H1 (cell line): ENCODE data around the gene MYBPH.

Experiments
- HDAC6 ChIP-seq: IDR thresholded peaks from one replicate; pipeline ENCODE4 v1.7.1; 2012; ENCODE audit warnings: low read depth, mild to moderate bottlenecking, inconsistent platforms, low read length, moderate library complexity
- TF ChIP-seq, protein P1 (sequence below), 3 experiments: IDR thresholded peaks; 1 replicate in 2 of 3; 2 replicates in 1 of 3; pipeline versions ENCODE4 v1.5.1 to v1.6.1; 2011; ENCODE audit warnings: low read length in 3 of 3, mild to moderate bottlenecking in 3 of 3, inconsistent platforms in 2 of 3, low read depth in 1 of 3, moderate library complexity in 1 of 3; ENCODE audit not compliant: insufficient read depth in 1 of 3; ENCODE audit errors: control extremely low read depth in 1 of 3

DNA sequence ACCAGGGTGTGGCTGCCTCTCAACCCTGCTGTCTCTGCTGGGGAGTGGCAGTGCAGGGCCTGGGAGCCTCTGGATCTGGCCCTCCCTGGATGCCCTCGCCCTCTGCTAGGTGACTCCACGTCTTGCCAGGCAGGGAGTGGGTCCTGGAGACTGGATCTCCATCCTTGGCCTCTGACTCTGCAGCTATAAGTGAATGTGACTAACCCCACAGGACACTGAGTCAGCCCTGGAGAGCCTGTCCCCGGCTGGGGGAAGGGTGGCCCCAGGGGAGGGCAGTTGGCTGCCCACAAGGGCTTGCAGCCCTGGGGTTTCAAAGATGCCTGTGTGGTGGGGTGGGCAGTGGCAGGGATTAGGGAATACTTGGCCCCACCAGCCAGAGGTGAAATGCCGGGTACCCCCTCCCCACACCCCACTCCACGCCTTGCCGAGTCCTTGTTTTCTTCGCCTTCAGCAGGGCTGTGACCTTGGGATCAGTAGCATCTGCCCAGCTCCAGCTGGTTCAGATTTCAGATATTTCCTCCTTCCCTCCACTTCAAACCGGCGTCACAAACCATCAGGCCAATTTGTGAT is 1.9 kb upstream of the MYBPH start:
- TF ChIP-seq, protein P1, sequence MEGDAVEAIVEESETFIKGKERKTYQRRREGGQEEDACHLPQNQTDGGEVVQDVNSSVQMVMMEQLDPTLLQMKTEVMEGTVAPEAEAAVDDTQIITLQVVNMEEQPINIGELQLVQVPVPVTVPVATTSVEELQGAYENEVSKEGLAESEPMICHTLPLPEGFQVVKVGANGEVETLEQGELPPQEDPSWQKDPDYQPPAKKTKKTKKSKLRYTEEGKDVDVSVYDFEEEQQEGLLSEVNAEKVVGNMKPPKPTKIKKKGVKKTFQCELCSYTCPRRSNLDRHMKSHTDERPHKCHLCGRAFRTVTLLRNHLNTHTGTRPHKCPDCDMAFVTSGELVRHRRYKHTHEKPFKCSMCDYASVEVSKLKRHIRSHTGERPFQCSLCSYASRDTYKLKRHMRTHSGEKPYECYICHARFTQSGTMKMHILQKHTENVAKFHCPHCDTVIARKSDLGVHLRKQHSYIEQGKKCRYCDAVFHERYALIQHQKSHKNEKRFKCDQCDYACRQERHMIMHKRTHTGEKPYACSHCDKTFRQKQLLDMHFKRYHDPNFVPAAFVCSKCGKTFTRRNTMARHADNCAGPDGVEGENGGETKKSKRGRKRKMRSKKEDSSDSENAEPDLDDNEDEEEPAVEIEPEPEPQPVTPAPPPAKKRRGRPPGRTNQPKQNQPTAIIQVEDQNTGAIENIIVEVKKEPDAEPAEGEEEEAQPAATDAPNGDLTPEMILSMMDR (IDR thresholded peaks at IDR 0.05; ENCODE audit: control extremely low read depth in 1 of 3, insufficient read depth in 1 of 3, low read depth in 1 of 3, low read length in 3 of 3): no peak
- TF ChIP-seq HDAC6: no peak
